GM12874 (cell line): Measurements from ENCODE around the gene HM13.

ENCODE experiments used
- CTCF ChIP-seq: IDR thresholded peaks from 2 replicates; pipeline ENCODE4 v1.5.1; 2011; ENCODE audit warnings: low read depth, mild to moderate bottlenecking, control low read depth, low read length, moderate library complexity; ENCODE audit not compliant: insufficient read depth

Gene HM13

DNA sequence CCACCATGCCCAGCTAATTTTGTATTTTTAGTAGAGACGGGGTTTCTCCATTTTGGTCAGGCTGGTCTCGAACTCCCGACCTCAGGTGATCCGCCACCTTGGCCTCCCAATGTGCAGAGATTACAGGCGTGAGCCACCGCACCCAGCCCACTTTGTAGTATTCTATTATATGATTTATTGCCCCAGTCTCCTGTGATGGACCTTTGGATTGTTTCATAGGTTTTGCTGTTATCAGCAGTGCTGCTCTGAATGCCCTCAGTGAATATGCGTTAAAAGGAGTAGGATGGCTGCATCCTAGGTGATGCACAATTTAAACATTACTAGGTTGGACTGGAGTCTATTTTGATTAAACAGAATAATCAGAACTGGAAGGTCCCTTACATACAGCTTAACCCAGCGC is 101.2 kb downstream of the HM13 start:
- no peak for TF ChIP-seq CTCF

GRCh38 chr20:31617432-31618104 is 103.3 kb downstream of the HM13 start:
- no peak for TF ChIP-seq CTCF
